HepG2 (cell line): ENCODE data around the gene SMIM38.

Experiments used
- SRSF9 ChIP-seq: fragments of 200-400 bp; formaldehyde crosslinking; IDR thresholded peaks from 2 replicates; pipeline ENCODE4 v1.6.1; 2018; ENCODE audit warnings: borderline replicate concordance, mild to moderate bottlenecking, low read depth, low read length; ENCODE audit not compliant: insufficient read depth, poor library complexity, severe bottlenecking
- TF ChIP-seq, protein P1 (sequence below): sonication (generic); formaldehyde crosslinking; IDR thresholded peaks from 2 replicates; pipeline ENCODE4 v1.5.0; 2020; ENCODE audit warnings: mild to moderate bottlenecking, missing genetic modification reagents, moderate library complexity

- no peak for TF ChIP-seq SRSF9
- TF ChIP-seq, protein P1, sequence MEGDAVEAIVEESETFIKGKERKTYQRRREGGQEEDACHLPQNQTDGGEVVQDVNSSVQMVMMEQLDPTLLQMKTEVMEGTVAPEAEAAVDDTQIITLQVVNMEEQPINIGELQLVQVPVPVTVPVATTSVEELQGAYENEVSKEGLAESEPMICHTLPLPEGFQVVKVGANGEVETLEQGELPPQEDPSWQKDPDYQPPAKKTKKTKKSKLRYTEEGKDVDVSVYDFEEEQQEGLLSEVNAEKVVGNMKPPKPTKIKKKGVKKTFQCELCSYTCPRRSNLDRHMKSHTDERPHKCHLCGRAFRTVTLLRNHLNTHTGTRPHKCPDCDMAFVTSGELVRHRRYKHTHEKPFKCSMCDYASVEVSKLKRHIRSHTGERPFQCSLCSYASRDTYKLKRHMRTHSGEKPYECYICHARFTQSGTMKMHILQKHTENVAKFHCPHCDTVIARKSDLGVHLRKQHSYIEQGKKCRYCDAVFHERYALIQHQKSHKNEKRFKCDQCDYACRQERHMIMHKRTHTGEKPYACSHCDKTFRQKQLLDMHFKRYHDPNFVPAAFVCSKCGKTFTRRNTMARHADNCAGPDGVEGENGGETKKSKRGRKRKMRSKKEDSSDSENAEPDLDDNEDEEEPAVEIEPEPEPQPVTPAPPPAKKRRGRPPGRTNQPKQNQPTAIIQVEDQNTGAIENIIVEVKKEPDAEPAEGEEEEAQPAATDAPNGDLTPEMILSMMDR (CRISPR knock-in tag) = no peak
Observed at GRCh38 chr11:69125861-69126260, 29.9 kb upstream of the SMIM38 start.
